WERI-Rb-1 (cell line): ENCODE results near the gene PIGV.
A peak's percentile ranks its signal among the peaks of the same experiment; 100 is the strongest.

Experiments used
- DNase-seq: peaks from one replicate; pipeline ENCODE4 v3.0.0-alpha.2; 2020
- H3K27ac ChIP-seq: fragments of 250-450 bp; sonication (Bioruptor Pico); 2 replicates; pipeline ENCODE4 v1.5.1; 2020; ENCODE audit warnings: mild to moderate bottlenecking, moderate library complexity
- H3K27me3 ChIP-seq: fragments of 250-450 bp; sonication (Bioruptor Pico); 2 replicates; pipeline ENCODE4 v1.5.1; 2021; ENCODE audit warnings: mild to moderate bottlenecking, low read depth, moderate library complexity; ENCODE audit not compliant: insufficient read depth, severe bottlenecking
- H3K36me3 ChIP-seq: fragments of 250-450 bp; sonication (Bioruptor Pico); 2 replicates; pipeline ENCODE4 v1.5.1; 2020; ENCODE audit warnings: mild to moderate bottlenecking, moderate library complexity
- H3K4me3 ChIP-seq: 2 replicates; pipeline ENCODE4 v1.5.1; 2011; ENCODE audit warnings: low read depth, mild to moderate bottlenecking, control low read depth, low read length
- H3K9me3 ChIP-seq: fragments of 250-450 bp; sonication (Bioruptor Pico); 2 replicates; pipeline ENCODE4 v1.5.1; 2021; ENCODE audit warnings: mild to moderate bottlenecking, moderate library complexity; ENCODE audit not compliant: severe bottlenecking
- CTCF ChIP-seq: IDR thresholded peaks from 2 replicates; pipeline ENCODE4 v1.5.1; 2011; ENCODE audit warnings: low read depth, mild to moderate bottlenecking, control low read depth, inconsistent platforms, low read length

Gene PIGV

DNA sequence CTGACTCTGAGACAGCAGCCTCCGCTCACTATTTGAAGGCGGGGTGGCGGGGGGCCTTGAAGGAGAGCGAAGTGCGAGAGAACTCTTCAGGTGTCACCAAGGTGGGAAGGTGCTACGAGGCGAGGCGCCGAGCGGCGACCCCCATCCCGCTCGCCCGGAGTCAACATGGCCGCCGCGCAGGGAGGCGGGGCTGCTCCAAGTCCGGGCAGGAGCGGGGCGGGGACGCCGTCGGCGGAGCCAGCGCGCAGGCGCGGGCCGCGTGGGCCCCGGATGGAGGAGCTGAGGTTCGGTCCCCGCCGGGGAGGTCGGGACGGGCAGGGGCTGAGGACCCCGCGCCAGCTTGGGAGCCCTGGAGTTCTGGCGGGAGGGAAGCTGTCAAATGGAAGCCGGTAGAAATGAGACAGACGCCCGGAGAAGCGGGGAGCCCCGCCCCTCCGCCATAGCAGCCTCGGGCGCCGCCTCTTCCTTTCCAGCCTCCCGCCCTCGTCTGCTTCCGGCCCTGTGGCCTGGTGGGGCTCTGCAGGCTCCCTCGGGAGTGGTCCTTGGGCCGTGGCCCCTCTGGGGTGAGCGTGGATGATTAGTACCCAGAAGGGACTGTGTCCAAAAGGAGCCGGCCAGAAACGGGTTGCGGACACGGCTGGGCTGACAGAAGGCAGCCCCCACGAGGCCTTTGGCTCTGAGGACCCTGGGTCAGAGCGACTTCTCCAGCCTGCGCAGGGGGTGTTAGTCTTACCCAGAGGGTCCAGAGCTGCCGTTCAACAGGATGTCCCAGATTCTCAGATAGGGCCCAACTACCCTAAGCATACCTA lies at the start of gene PIGV:
Gene PIGV, plus strand, starts transcription at position 245 of the 809 bp plus-strand sequence. CDS start 2,866 bp downstream, outside the sequence.
- peak; percentile 88 for DNase-seq
- H3K4me3 ChIP-seq, result peak within 1 kb of the TSS; percentile 93
- TF ChIP-seq CTCF, result no peak
- H3K27me3 ChIP-seq, result no peaks in the 10 kb centered on the region
- peak within 1 kb of the TSS; percentile 98 for H3K27ac ChIP-seq
- no peaks in the 10 kb centered on the region for H3K9me3 ChIP-seq
- peaks cover 6% of the 10 kb centered on the region for H3K36me3 ChIP-seq

DNA sequence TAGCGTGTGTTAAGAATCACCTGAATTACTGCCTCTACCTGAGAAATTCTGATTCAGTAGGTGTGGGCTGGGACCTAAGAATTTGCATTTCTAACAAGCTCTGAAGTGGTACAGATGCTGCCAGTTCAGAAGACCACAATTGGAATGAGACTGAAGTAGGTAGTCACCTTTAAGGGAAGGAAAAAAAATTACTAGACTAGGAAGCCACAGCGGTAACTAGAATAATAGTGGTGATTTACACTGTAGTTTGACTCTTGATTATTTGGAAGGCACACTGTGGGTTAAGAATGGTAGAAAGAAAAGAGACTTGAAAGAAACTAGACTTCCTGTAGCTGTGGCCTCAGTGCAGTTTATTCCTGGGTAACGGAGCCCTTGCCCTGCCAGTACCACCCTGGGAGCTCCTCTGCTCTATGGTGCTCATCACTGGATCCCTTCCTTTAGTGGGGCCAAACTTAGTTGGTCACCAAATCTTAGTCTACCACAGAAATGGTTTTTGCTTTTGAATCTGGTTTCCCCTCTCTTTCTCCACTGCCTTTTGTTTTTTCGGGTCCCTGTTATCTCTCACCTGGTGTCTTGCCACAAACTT lies 48.3 kb upstream of the PIGV start:
- no peaks in the 10 kb centered on the region for H3K27me3 ChIP-seq
- no peak overlapping the region for H3K27ac ChIP-seq
- H3K36me3 ChIP-seq, result peaks cover 85% of the 10 kb centered on the region
- no peak for DNase-seq
- H3K4me3 ChIP-seq, result no peak overlapping the region
- no peak for TF ChIP-seq CTCF
- no peaks in the 10 kb centered on the region for H3K9me3 ChIP-seq

DNA sequence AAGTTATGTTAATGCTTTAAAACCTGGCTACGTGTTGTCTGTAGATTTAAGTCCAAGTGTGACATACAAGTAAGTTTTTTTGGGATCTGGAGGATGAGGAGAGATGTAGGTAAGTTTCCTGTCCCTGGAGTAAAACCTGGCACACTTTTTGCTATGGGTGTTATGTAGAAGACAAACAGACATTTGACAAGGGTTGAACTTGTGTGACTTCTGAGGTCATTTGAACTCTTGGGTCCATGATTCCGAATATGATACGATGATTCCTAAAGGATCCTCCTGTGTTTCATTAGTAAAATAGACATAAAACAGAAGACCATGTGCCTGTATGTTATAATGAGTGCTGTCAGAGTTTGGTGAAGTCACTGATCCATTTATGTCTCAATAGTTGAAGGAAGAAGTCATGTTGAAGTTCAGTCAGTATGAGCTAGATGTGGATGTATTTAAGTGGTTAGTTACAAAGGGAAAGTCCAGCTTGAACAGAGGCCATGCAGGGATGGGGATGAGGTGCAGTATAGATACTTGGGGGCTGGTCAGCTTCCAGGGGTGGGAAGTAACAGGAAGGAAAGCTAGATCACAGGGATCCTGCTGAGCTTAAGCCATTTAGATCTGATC lies 47.6 kb upstream of the PIGV start:
- Histone ChIP-seq H3K36me3 (peaks cover 85% of the 10 kb centered on the region), H3K9me3 (no peaks in the 10 kb centered on the region), H3K27ac (no peak overlapping the region), H3K27me3 (no peaks in the 10 kb centered on the region), H3K4me3 (no peak overlapping the region)
- no peak for TF ChIP-seq CTCF
- no peak for DNase-seq

DNA sequence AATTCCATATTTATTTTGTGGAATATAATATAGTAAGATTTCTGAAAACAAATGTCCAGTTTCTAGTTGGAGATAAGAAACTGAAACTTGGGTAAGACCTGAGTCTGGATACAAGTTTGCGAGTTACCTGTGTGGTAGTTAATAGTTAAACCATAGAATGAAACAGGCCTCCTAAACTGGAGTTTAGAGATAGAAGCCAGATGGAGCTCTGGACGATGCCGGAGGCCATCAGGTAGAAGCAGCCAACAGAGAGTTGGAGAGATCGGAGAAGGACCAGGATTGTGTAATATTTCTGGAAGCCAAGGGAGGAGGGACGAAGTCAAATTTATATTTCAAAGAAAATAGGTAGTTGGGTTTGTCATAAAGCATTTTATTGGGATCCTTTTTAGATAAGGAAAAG lies 46.8 kb upstream of the PIGV start:
- H3K27me3 ChIP-seq, result no peaks in the 10 kb centered on the region
- H3K27ac ChIP-seq, result no peak overlapping the region
- no peak for DNase-seq
- H3K4me3 ChIP-seq, result no peak overlapping the region
- no peaks in the 10 kb centered on the region for H3K9me3 ChIP-seq
- TF ChIP-seq CTCF, result no peak
- H3K36me3 ChIP-seq, result peaks cover 85% of the 10 kb centered on the region

GRCh38 chr1:26743426-26744059 lies 44.2 kb upstream of the PIGV start:
- no peak for TF ChIP-seq CTCF
- Histone ChIP-seq H3K36me3 (peaks cover 91% of the 10 kb centered on the region), H3K4me3 (no peak overlapping the region), H3K27me3 (no peaks in the 10 kb centered on the region), H3K9me3 (no peaks in the 10 kb centered on the region), H3K27ac (no peak overlapping the region)
- DNase-seq, result no peak
